Measurements from ENCODE around the gene COQ5. TPM values are rescaled to one million over a fixed set of nuclear protein-coding genes. Genes with fewer than 3 reads are reported as not detected.

The COQ5 gene
- polyA plus RNA-seq, 1 donor (not counting 4 experiments of a cell fraction or from before 2014, with no cell fraction given): 38.7 TPM

- Histone ChIP-seq H3K36me3 (ENCODE audit: control insufficient read depth in 2 of 2, extremely low read depth in 1 of 2, insufficient read depth in 2 of 2, low read length in 2 of 2) (peaks cover 40 to 52% of the 10 kb centered on the region in 2 experiments), H3K27ac (ENCODE audit: control insufficient read depth, insufficient read depth, low read length) (no peak overlapping the region), H4K20me1 (ENCODE audit: control insufficient read depth, extremely low read depth, insufficient read depth, low read length) (no peaks in the 10 kb centered on the region), H3K79me2 (ENCODE audit: control insufficient read depth, insufficient read depth, low read length) (peaks cover 14% of the 10 kb centered on the region), H3K27me3 (ENCODE audit: control insufficient read depth, extremely low read depth, insufficient read depth, low read length) (no peaks in the 10 kb centered on the region), H3K9ac (ENCODE audit: control insufficient read depth, extremely low read depth, insufficient read depth, low read length) (no peak overlapping the region), H3K4me2 (ENCODE audit: control insufficient read depth, extremely low read depth, insufficient read depth, low read depth, low read length) (no peak overlapping the region), H3K4me3 (ENCODE audit: control insufficient read depth in 2 of 3, extremely low read depth in 1 of 3, insufficient read depth in 2 of 3, low read depth in 1 of 3, low read length in 3 of 3) (no peak overlapping the region), H3K4me1 (ENCODE audit: control insufficient read depth, extremely low read depth, insufficient read depth, low read length) (no peaks in the 10 kb centered on the region), H3K9me3 (ENCODE audit: control insufficient read depth, low read depth, low read length) (no peaks in the 10 kb centered on the region), H3K9me1 (ENCODE audit: control insufficient read depth, extremely low read depth, insufficient read depth, low read length) (no peaks in the 10 kb centered on the region), H2AFZ (ENCODE audit: control insufficient read depth, low read length) (no peak overlapping the region)
- DNase-seq (ENCODE audit: low read depth, low spot score) (no peak), FAIRE-seq (no peak)
- no peak for TF ChIP-seq CTCF (optimal IDR thresholded peaks at IDR 0.05 in 1 of 3, IDR thresholded peaks at IDR 0.05 in 1 of 3, conservative IDR thresholded peaks at IDR 0.05 in 1 of 3; ENCODE audit: extremely low read depth in 1 of 3, insufficient read depth in 2 of 3, low read length in 3 of 3)
- no peak for TF ChIP-seq EZH2 (IDR thresholded peaks at IDR 0.05; ENCODE audit: low read length)
- dilution Hi-C loops (cut with MboI; ENCODE audit: extremely low pct_ligation_motif_present, low sequenced_read_pairs): no loop called here
These were observed 68.8 kb downstream of the COQ5 start for GRCh38 chr12:120460157-120460556.

GRCh38 chr12:120457133-120457532 lies 71.8 kb downstream of the COQ5 start:
- Histone ChIP-seq H3K9me3 (ENCODE audit: control insufficient read depth, low read depth, low read length) (no peaks in the 10 kb centered on the region), H3K36me3 (ENCODE audit: control insufficient read depth in 2 of 2, extremely low read depth in 1 of 2, insufficient read depth in 2 of 2, low read length in 2 of 2) (peaks cover 27 to 37% of the 10 kb centered on the region in 2 experiments), H3K27ac (ENCODE audit: control insufficient read depth, insufficient read depth, low read length) (no peak overlapping the region), H2AFZ (ENCODE audit: control insufficient read depth, low read length) (no peak overlapping the region), H3K9ac (ENCODE audit: control insufficient read depth, extremely low read depth, insufficient read depth, low read length) (no peak overlapping the region), H3K9me1 (ENCODE audit: control insufficient read depth, extremely low read depth, insufficient read depth, low read length) (no peaks in the 10 kb centered on the region), H3K79me2 (ENCODE audit: control insufficient read depth, insufficient read depth, low read length) (peaks cover 6% of the 10 kb centered on the region), H3K4me3 (ENCODE audit: control insufficient read depth in 2 of 3, extremely low read depth in 1 of 3, insufficient read depth in 2 of 3, low read depth in 1 of 3, low read length in 3 of 3) (no peak overlapping the region), H3K27me3 (ENCODE audit: control insufficient read depth, extremely low read depth, insufficient read depth, low read length) (no peaks in the 10 kb centered on the region), H3K4me1 (ENCODE audit: control insufficient read depth, extremely low read depth, insufficient read depth, low read length) (no peaks in the 10 kb centered on the region), H3K4me2 (ENCODE audit: control insufficient read depth, extremely low read depth, insufficient read depth, low read depth, low read length) (no peak overlapping the region), H4K20me1 (ENCODE audit: control insufficient read depth, extremely low read depth, insufficient read depth, low read length) (peaks cover 9% of the 10 kb centered on the region)
- dilution Hi-C loops (cut with MboI; ENCODE audit: extremely low pct_ligation_motif_present, low sequenced_read_pairs): no loop called here
- TF ChIP-seq EZH2 (IDR thresholded peaks at IDR 0.05; ENCODE audit: low read length) (no peak), CTCF (optimal IDR thresholded peaks at IDR 0.05 in 1 of 3, IDR thresholded peaks at IDR 0.05 in 1 of 3, conservative IDR thresholded peaks at IDR 0.05 in 1 of 3; ENCODE audit: extremely low read depth in 1 of 3, insufficient read depth in 2 of 3, low read length in 3 of 3) (peak; percentile 12 to 45 (median 44))
- DNase-seq (ENCODE audit: low read depth, low spot score) (no peak), FAIRE-seq (no peak)
